ENCODE results near the gene BTN2A1. TPM values are rescaled to one million over a fixed set of nuclear protein-coding genes. Genes with fewer than 3 reads are reported as not detected.
A peak's percentile ranks its signal among the peaks of the same experiment; 100 is the strongest.

BTN2A1 gene
- total and polyA plus RNA-seq, 9 of the 15 experiments (the other 6 are each of a cell fraction or from before 2014, with no cell fraction given) = 6.7 to 22.1 (median 16.4) TPM

DNA sequence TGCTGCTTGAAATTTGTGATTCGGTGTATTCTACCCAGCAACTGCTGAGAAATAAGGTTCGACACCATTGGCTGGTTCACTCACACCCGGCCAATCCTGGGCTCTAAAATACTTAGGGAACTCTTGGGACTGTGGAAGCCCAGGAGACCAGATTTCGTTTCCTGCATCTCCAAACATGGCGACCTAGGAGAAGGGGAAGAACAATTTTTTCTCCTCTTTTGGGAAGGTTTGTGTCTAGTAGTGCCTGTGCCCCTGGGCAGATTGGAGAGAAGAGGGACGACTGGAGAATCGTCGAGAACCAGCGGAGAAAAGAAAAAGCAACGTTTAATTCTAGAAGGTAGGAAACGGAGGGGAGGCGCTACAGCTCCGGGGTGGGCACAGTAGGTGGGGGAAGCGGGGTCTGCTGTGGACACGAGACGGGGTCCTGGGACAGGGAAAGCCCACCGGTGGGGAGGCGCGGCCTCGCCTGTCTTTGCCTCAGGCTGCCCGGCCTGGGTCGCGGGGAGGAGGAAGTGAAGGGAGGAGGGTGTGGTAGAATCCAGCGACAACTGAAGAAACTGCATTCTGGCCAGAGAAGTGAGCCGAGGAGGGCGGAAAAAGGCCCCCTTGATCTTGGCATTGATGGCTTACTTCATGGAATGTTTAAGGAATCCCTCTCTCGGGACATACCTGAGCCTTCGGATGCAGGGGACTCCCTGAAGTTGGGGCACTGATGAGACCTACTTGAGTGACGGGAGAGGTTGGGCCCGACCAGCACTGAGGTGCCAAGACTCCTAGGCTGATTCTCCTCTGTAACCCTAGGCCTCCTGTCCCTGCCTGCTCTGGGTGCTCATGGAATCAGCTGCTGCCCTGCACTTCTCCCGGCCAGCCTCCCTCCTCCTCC, at the start of gene BTN2A1 (continued):
- TF ChIP-seq, protein P1, sequence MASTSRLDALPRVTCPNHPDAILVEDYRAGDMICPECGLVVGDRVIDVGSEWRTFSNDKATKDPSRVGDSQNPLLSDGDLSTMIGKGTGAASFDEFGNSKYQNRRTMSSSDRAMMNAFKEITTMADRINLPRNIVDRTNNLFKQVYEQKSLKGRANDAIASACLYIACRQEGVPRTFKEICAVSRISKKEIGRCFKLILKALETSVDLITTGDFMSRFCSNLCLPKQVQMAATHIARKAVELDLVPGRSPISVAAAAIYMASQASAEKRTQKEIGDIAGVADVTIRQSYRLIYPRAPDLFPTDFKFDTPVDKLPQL (IDR thresholded peaks at IDR 0.05; ENCODE audit: extremely low read depth, insufficient read length) = no peak
- TF ChIP-seq TAF9B (IDR thresholded peaks at IDR 0.05; ENCODE audit: partially characterized antibody) (no peak), ZNF589 (CRISPR knock-in tag; IDR thresholded peaks at IDR 0.05; ENCODE audit: low read depth) (no peak), ZNF668 (CRISPR knock-in tag; IDR thresholded peaks at IDR 0.05) (no peak), SPI1 (IDR thresholded peaks at IDR 0.05; ENCODE audit: borderline replicate concordance, low read depth, low read length) (peak; percentile 61; the same call in 1 of the 2 replicates), SMARCE1 (IDR thresholded peaks at IDR 0.05) (peak; percentile 68), NFIX (CRISPR knock-in tag; IDR thresholded peaks at IDR 0.05; ENCODE audit: low read depth) (no peak), HOXB6 (CRISPR knock-in tag; IDR thresholded peaks at IDR 0.05; ENCODE audit: borderline replicate concordance) (no peak), ASH1L (IDR thresholded peaks at IDR 0.05; ENCODE audit: borderline replicate concordance, low read depth, partially characterized antibody) (no peak), ZNF212 (CRISPR knock-in tag; IDR thresholded peaks at IDR 0.05) (no peak), MBD2 (IDR thresholded peaks at IDR 0.05; ENCODE audit: borderline replicate concordance, low read depth) (peak; percentile 77; the same call in 1 of the 2 replicates), ZNF780A (CRISPR knock-in tag; IDR thresholded peaks at IDR 0.05) (no peak), GABPB2 (CRISPR knock-in tag; conservative IDR thresholded peaks at IDR 0.05) (no peak), NR4A1 (CRISPR knock-in tag; IDR thresholded peaks at IDR 0.05) (no peak), NR4A1 (tag; IDR thresholded peaks at IDR 0.05) (no peak), HNRNPL (IDR thresholded peaks at IDR 0.05; ENCODE audit: low read depth, low read length) (no peak)
- TF ChIP-seq, protein P2, sequence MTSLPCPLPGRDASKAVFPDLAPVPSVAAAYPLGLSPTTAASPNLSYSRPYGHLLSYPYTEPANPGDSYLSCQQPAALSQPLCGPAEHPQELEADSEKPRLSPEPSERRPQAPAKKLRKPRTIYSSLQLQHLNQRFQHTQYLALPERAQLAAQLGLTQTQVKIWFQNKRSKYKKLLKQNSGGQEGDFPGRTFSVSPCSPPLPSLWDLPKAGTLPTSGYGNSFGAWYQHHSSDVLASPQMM (CRISPR knock-in tag; IDR thresholded peaks at IDR 0.05) = no peak
- TF ChIP-seq, protein P3, sequence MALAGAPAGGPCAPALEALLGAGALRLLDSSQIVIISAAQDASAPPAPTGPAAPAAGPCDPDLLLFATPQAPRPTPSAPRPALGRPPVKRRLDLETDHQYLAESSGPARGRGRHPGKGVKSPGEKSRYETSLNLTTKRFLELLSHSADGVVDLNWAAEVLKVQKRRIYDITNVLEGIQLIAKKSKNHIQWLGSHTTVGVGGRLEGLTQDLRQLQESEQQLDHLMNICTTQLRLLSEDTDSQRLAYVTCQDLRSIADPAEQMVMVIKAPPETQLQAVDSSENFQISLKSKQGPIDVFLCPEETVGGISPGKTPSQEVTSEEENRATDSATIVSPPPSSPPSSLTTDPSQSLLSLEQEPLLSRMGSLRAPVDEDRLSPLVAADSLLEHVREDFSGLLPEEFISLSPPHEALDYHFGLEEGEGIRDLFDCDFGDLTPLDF (CRISPR knock-in tag; IDR thresholded peaks at IDR 0.05) = no peak
